Measurements from ENCODE around the gene ACOXL. TPM values are rescaled to one million over a fixed set of nuclear protein-coding genes. Genes with fewer than 3 reads are reported as not detected.
A peak's percentile ranks its signal among the peaks of the same experiment; 100 is the strongest.

ACOXL gene
- total and polyA plus RNA-seq, 10 of the 15 experiments (the other 5 are each of a cell fraction or from before 2014, with no cell fraction given) = 0.05 to 1.3 (median 0.71) TPM

GRCh38 chr2:110748489-110748867, 16.1 kb downstream of the ACOXL start (continued):
- TF ChIP-seq RB1 (IDR thresholded peaks at IDR 0.05; ENCODE audit: borderline replicate concordance) = no peak; the same call in 1 of the 2 replicates
- TF ChIP-seq ZNF207 (IDR thresholded peaks at IDR 0.05; ENCODE audit: borderline replicate concordance) = no peak
- peak; percentile 72 for TF ChIP-seq SP1 (IDR thresholded peaks at IDR 0.05; ENCODE audit: low read depth, low read length)
- peak; percentile 52; the same call in 1 of the 2 replicates for TF ChIP-seq CREB1 (IDR thresholded peaks at IDR 0.05; ENCODE audit: low read depth)
- peak; percentile 92 for TF ChIP-seq TBL1XR1 (IDR thresholded peaks at IDR 0.05; ENCODE audit: low read depth, low read length)
- TF ChIP-seq NR2C1 (IDR thresholded peaks at IDR 0.05) = no peak
- TF ChIP-seq PAX5 (IDR thresholded peaks at IDR 0.05; ENCODE audit: borderline replicate concordance, low read depth, low read length) = peak; percentile 94
- no peak for TF ChIP-seq SMARCA5 (IDR thresholded peaks at IDR 0.05)
- TF ChIP-seq RFX5 (IDR thresholded peaks at IDR 0.05; ENCODE audit: low read depth, low read length) = no peak
- TF ChIP-seq, protein P1, sequence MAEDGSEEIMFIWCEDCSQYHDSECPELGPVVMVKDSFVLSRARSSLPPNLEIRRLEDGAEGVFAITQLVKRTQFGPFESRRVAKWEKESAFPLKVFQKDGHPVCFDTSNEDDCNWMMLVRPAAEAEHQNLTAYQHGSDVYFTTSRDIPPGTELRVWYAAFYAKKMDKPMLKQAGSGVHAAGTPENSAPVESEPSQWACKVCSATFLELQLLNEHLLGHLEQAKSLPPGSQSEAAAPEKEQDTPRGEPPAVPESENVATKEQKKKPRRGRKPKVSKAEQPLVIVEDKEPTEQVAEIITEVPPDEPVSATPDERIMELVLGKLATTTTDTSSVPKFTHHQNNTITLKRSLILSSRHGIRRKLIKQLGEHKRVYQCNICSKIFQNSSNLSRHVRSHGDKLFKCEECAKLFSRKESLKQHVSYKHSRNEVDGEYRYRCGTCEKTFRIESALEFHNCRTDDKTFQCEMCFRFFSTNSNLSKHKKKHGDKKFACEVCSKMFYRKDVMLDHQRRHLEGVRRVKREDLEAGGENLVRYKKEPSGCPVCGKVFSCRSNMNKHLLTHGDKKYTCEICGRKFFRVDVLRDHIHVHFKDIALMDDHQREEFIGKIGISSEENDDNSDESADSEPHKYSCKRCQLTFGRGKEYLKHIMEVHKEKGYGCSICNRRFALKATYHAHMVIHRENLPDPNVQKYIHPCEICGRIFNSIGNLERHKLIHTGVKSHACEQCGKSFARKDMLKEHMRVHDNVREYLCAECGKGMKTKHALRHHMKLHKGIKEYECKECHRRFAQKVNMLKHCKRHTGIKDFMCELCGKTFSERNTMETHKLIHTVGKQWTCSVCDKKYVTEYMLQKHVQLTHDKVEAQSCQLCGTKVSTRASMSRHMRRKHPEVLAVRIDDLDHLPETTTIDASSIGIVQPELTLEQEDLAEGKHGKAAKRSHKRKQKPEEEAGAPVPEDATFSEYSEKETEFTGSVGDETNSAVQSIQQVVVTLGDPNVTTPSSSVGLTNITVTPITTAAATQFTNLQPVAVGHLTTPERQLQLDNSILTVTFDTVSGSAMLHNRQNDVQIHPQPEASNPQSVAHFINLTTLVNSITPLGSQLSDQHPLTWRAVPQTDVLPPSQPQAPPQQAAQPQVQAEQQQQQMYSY (CRISPR knock-in tag; IDR thresholded peaks at IDR 0.05) = no peak
- TF ChIP-seq TCF7 (IDR thresholded peaks at IDR 0.05; ENCODE audit: borderline replicate concordance) = no peak
- peak; percentile 76 for TF ChIP-seq JUNB (IDR thresholded peaks at IDR 0.05)
- peak; percentile 98 for TF ChIP-seq NBN (IDR thresholded peaks at IDR 0.05)
- peak; percentile 98 for TF ChIP-seq DPF2 (IDR thresholded peaks at IDR 0.05)
- TF ChIP-seq CHD2 (IDR thresholded peaks at IDR 0.05; ENCODE audit: borderline replicate concordance, low read depth, low read length) = peak; percentile 83
- no peak for TF ChIP-seq POLR2AphosphoS2 (IDR thresholded peaks at IDR 0.05; ENCODE audit: low read depth, low read length)
- TF ChIP-seq BRCA1 (IDR thresholded peaks at IDR 0.05; ENCODE audit: low read depth, low read length) = no peak
- peak; percentile 98 for TF ChIP-seq FOXM1 (IDR thresholded peaks at IDR 0.05; ENCODE audit: low read depth, low read length)
- TF ChIP-seq GATAD2B (conservative IDR thresholded peaks at IDR 0.05; ENCODE audit: low read depth) = peak; percentile 69
- TF ChIP-seq ZNF622 (IDR thresholded peaks at IDR 0.05) = no peak
- TF ChIP-seq CHD1 (IDR thresholded peaks at IDR 0.05; ENCODE audit: low read depth, low read length) = no peak
- peak; percentile 95 for TF ChIP-seq CBFB (IDR thresholded peaks at IDR 0.05; ENCODE audit: low read depth)
- TF ChIP-seq TCF12 (IDR thresholded peaks at IDR 0.05; ENCODE audit: low read depth, low read length) = peak; percentile 100
- no peak for TF ChIP-seq HDAC6 (IDR thresholded peaks at IDR 0.05; ENCODE audit: unreplicated experiment)
- no peak for TF ChIP-seq EZH2 (IDR thresholded peaks at IDR 0.05; ENCODE audit: borderline replicate concordance, control insufficient read depth, low read depth, low read length)
- no peak for TF ChIP-seq ESRRA (IDR thresholded peaks at IDR 0.05; ENCODE audit: low read length)
- TF ChIP-seq TARDBP (IDR thresholded peaks at IDR 0.05; ENCODE audit: borderline replicate concordance) = peak; percentile 75
- TF ChIP-seq, protein P2, sequence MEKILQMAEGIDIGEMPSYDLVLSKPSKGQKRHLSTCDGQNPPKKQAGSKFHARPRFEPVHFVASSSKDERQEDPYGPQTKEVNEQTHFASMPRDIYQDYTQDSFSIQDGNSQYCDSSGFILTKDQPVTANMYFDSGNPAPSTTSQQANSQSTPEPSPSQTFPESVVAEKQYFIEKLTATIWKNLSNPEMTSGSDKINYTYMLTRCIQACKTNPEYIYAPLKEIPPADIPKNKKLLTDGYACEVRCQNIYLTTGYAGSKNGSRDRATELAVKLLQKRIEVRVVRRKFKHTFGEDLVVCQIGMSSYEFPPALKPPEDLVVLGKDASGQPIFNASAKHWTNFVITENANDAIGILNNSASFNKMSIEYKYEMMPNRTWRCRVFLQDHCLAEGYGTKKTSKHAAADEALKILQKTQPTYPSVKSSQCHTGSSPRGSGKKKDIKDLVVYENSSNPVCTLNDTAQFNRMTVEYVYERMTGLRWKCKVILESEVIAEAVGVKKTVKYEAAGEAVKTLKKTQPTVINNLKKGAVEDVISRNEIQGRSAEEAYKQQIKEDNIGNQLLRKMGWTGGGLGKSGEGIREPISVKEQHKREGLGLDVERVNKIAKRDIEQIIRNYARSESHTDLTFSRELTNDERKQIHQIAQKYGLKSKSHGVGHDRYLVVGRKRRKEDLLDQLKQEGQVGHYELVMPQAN (conservative IDR thresholded peaks at IDR 0.05) = no peak

All from GM12878 (cell line).